ENCODE results near the gene GSTM1.
"Not testable (repeated sequence)": the region's sequence is repeated elsewhere in the genome, so short reads cannot be mapped to it uniquely, and the experiment has no call there.

The GSTM1 gene

DNA sequence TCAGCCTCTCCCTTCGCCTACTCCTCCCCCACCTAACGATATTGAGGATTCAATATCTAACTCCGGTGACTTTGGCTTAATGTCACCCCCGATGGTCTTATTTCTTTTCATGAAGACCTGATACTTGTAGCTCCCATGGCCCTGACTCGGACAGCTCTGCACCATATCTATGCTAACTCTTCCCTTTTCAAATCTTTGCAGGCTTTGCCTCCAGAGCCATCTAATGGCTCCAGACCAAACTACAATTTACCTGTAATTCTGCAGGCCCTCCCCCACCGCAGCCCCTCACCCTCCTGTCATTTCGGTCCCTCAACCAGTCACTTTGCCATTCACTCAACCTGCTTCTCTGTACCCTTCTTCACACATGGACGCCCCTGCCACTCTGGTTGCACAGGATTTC is 16.6 kb downstream of the GSTM1 start:
- DNase-seq, result no peak

GRCh38 chr1:109705411-109705810 is 17.8 kb downstream of the GSTM1 start:
- no peak for DNase-seq

GRCh38 chr1:109708949-109709348 is 21.3 kb downstream of the GSTM1 start:
- DNase-seq, result not testable (repeated sequence)

DNA sequence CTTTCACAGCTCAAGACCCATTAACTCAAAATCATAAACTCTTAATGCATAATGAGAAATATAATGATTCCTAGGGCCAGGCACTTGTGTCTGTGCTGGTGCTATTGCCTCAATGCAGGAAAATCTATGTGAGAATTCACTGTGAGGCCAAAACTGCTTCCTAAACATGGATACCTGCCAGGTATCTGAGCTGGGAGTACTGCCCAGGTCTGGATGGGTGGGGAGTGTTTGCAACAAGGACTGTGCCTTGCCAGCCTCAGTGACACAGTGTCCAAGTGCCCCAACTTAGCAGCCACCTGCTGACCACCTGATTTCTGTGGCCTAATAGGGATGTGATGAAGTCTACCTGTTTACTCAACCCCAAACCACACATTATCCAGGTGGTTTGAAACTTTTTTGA is 22.2 kb downstream of the GSTM1 start:
- DNase-seq, result not testable (repeated sequence)

GRCh38 chr1:109711593-109712320 is 24.1 kb downstream of the GSTM1 start, which contains the start of gene GSTM5:
Gene GSTM5 (plus strand): TSS chr1:109712251. CDS start chr1:109712313, 62 bp downstream.
- not testable (repeated sequence) for DNase-seq

DNA sequence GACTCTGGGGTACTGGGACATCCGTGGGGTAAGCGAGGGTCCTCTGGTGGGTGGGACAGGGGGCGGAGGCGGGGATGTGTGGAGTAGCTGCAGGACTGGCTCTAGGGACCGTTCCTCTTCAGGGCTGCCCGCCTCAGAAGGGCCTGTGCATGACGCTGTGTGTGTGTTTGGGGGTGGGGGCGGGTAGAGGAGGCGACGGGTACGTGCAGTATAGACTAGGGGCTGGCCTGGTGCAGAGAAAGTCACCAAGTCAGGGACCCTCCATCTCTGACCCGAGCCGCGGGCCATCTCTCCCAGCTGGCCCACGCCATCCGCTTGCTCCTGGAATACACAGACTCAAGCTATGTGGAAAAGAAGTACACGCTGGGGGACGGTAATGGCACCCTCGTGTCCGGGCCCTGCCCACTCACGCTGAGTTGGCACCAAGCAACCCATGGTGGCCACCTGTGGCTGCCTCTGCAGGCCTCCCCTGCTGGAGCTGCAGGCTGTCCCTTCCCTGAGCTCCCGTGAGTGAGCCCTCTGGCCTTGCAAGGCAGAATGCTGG is 24.8 kb downstream of the GSTM1 start:
- no peak for DNase-seq

GRCh38 chr1:109713636-109714035 is 26.0 kb downstream of the GSTM1 start:
- DNase-seq, result no peak

DNA sequence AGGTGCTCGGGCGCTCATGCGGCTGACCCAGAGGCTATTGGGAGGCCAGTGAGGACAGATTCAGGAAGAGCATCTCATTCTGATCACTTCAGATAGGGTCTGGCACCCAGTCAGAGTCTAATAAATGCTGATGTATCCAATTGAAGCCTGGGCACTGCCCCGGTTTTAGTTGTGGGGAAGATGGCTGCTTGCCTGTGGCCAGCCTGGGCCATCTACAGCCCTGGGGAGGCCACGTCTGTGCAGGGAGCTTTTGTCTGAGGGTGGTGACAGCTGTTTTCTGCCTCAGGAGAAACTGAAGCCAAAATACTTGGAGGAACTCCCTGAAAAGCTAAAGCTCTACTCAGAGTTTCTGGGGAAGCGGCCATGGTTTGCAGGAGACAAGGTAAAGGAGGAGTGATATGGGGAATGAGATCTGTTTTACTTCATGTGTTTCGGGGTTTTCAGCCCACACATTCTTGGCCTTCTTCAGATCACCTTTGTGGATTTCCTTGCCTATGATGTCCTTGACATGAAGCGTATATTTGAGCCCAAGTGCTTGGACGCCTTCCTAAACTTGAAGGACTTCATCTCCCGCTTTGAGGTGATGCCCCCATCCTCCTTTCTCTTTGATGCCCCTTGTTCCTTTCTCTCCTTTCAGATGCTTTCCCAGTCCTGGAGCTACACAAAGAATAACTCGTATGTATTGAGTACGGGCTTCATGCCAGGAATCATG is 27.2 kb downstream of the GSTM1 start:
- no peak for DNase-seq

- no peak for DNase-seq
Observed at GRCh38 chr1:109716121-109716520, 28.5 kb downstream of the GSTM1 start.

GRCh38 chr1:109716570-109717090 is 29.0 kb downstream of the GSTM1 start:
- no peak for DNase-seq

DNA sequence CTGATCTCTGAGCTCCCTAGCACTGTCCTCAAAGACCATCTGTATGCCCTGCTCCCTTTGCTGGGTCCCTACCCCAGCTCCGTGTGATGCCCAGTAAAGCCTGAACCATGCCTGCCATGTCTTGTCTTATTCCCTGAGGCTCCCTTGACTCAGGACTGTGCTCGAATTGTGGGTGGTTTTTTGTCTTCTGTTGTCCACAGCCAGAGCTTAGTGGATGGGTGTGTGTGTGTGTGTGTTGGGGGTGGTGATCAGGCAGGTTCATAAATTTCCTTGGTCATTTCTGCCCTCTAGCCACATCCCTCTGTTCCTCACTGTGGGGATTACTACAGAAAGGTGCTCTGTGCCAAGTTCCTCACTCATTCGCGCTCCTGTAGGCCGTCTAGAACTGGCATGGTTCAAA is 30.1 kb downstream of the GSTM1 start:
- no peak for DNase-seq

DNA sequence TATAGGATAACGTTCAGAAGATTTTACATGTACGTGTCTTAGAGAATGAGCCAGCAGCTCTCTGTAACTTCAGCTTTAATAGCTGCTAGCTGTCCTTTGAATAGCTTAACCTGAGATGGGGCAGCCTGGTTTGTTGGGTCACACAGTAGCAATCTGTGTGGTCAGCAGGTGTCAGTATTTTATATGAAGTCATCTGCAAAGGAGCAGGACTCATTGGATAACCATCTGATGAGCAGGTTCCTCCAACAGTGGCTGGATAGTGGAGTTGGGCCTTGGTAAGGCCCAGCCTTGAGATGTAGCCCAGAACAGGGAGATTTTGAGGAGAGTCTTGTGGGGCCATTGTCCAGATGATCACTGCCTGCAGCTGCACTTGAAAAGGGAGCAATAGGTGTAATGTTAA is 30.9 kb downstream of the GSTM1 start:
- no peak for DNase-seq

GRCh38 chr1:109719337-109719837 is 31.8 kb downstream of the GSTM1 start:
- DNase-seq, result no peak

- no peak for DNase-seq
Observed at GRCh38 chr1:109721042-109721441, 33.4 kb downstream of the GSTM1 start.

GRCh38 chr1:109721971-109722370 is 34.4 kb downstream of the GSTM1 start:
- DNase-seq, result no peak

DNA sequence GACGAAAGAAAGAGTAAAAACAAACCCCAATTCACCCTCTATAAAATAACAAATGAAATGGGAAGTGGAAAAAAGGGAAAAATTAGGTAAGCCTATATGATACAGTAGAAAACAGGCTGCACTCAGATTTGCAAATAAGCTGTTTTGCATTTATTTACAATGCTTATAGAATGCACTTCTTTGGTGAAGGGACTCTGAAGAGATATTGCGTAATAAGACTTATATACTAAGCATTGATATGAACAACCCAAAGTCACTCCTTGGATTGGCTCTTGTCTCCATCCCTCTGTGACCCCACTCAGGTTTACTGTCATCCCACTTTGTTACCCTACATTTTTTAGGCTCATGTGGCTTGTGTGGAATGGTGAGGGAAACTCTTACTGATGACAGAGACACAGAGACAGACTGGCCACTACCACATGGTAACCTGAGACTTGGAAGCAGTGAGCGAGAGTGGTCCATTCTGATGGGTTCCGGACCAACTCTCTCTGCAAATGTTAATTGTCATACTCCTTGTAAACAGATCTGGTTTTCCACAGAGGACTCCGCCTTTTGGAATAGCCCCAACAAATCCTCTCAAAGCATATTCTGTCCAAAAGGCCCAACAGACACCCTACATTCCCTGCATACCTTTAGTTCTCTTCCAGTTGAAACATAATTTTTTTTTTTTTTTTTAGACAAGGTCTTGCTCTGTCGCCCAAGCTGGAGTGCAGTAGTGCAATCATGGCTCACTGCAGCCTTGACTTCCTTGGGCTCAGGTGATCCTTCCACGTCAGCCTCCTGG is 35.5 kb downstream of the GSTM1 start:
- DNase-seq, result no peak

GRCh38 chr1:109724933-109725332 is 37.3 kb downstream of the GSTM1 start:
- DNase-seq, result no peak

DNA sequence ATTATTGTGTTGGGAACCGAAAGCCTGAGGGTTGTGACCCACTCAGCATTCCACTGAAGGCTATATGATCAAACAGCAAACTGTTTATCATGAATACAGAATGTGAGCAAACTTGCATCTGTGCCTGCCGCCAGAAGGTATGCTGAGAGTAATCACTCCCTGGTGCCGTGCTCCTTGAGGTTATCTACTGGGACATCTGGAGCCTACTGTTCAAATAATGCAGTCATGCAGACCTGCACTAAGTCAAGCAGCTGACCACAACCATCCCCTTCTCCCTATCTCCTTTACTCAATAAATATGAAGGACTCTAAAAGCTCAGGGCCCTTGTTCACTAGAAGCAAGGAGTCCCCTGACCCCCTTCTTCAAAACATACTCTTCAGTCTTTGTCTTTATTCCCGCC is 37.9 kb downstream of the GSTM1 start:
- no peak for DNase-seq

DNA sequence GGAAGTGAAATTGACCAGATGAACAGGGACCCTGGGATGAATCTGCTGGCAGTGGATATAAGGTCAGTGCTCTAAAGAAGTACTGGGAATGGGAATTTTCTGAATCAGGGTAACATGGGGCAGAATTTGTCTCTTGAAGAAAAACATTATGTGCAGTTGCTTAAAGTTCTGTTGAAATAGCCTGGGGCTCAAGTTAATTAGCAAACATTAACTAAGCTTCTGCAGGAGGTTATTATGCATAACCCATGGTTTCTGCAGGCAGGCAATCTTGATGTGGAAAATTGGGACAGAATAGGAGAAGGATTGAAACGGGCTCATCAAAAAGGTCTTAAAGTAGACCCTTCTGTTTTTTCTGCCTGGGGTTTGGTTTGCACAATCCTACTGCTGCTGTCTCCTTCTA is 38.4 kb downstream of the GSTM1 start:
- no peak for DNase-seq

- no peak for DNase-seq
Observed at GRCh38 chr1:109726728-109727373, 39.2 kb downstream of the GSTM1 start.

GRCh38 chr1:109728870-109729269 is 41.3 kb downstream of the GSTM1 start:
- no peak for DNase-seq

DNA sequence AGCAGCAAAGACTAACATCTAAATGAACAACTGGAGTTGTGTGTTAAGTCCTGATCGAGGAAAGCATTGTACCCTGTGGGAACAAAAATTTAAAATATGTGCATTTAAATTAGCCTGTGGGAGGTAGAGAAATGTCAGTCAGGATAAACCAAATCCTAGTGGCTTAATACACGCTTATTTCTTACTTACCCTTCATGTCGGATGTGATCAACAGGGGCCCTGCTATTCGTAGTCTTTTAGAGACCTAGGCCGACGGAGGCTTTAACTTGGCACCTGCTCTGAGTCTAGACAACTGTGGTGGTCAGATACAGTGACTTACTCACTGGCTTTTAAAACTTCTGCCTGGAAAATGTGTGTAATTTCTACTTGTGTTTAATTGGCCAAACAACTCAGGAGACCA is 43.0 kb downstream of the GSTM1 start:
- DNase-seq, result no peak

Data from NCI-H2107 (cell line).